Thyroid gland (tissue), 4 donors: Measurements from ENCODE around the gene ATOSA.

ENCODE experiments used
- POLR2A ChIP-seq, 2 donors: fragments of 450-650 bp; IDR thresholded peaks; one replicate each; pipeline ENCODE4 v1.6.1; 2017; ENCODE audit warnings: antibody characterized with exemption in 2 of 2, mild to moderate bottlenecking in 2 of 2, moderate library complexity in 1 of 2
- TF ChIP-seq, protein P1 (sequence below), 6 experiments: fragments of 200-600 bp in 3 of 6; fragments of 450-650 bp in 3 of 6; sonication (generic) in 3 of 6; IDR thresholded peaks; one replicate each; pipeline ENCODE4 v1.5.1; 2016 to 2019; ENCODE audit warnings: antibody characterized with exemption in 6 of 6, mild to moderate bottlenecking in 2 of 6, inconsistent platforms in 1 of 6, moderate library complexity in 1 of 6

DNA sequence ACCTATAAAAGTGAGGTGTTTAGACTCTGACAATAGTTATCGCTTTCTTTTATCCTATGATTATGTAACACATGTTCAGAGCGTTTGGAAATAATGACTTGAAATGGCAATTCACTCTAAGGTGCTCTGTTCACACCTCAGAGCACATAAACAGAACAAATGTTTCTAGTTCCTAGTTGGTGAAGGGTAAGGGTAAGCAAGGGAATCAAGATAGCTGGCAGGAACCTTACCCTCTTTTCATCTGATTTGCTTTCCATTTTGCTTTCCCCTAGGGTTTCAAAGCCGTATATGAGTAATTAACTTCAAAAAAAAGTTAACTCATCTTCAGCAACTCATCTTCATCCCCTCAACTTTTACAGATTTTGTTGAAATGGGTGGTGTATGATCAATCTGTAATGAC is 2.3 kb upstream of the ATOSA start:
- TF ChIP-seq, protein P1, sequence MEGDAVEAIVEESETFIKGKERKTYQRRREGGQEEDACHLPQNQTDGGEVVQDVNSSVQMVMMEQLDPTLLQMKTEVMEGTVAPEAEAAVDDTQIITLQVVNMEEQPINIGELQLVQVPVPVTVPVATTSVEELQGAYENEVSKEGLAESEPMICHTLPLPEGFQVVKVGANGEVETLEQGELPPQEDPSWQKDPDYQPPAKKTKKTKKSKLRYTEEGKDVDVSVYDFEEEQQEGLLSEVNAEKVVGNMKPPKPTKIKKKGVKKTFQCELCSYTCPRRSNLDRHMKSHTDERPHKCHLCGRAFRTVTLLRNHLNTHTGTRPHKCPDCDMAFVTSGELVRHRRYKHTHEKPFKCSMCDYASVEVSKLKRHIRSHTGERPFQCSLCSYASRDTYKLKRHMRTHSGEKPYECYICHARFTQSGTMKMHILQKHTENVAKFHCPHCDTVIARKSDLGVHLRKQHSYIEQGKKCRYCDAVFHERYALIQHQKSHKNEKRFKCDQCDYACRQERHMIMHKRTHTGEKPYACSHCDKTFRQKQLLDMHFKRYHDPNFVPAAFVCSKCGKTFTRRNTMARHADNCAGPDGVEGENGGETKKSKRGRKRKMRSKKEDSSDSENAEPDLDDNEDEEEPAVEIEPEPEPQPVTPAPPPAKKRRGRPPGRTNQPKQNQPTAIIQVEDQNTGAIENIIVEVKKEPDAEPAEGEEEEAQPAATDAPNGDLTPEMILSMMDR (IDR thresholded peaks at IDR 0.05): no peak
- TF ChIP-seq POLR2A (IDR thresholded peaks at IDR 0.05): no peak
